ENCODE results near the gene CYP2U1. TPM values are rescaled to one million over a fixed set of nuclear protein-coding genes. Genes with fewer than 3 reads are reported as not detected.
"Not testable (repeated sequence)": the region's sequence is repeated elsewhere in the genome, so short reads cannot be mapped to it uniquely, and the experiment has no call there.

Gene CYP2U1
- total and polyA plus RNA-seq, 2 of the 4 experiments (the other 2 are of a cell fraction) = 6.1 to 11.1 TPM

- DNase-seq; dilution Hi-C loops (cut with HindIII; ENCODE audit: low sequenced_read_pairs, unreplicated experiment); H3K56ac ChIP-seq (ENCODE audit: extremely low read depth, insufficient read depth, low read length); H3K4me2 ChIP-seq (ENCODE audit: low read depth, low read length); H3K4me3 ChIP-seq (ENCODE audit: insufficient read depth, low read depth, low read length); CTCF ChIA-PET; H2BK5ac ChIP-seq (ENCODE audit: low read depth, low read length, poor library complexity, severe bottlenecking); H3K9me1 ChIP-seq (ENCODE audit: insufficient read depth, low read length); H4K20me1 ChIP-seq (ENCODE audit: insufficient read depth, low read length); H2AK5ac ChIP-seq (ENCODE audit: low read depth, low read length); H4K8ac ChIP-seq (ENCODE audit: low read depth in 2 of 2, low read length in 2 of 2); H3K14ac ChIP-seq (replicated peaks; ENCODE audit: low read depth, low read length); ATAC-seq (ENCODE audit: low read depth); H3K27me3 ChIP-seq (ENCODE audit: control insufficient read depth, insufficient read depth, low read length); H4K5ac ChIP-seq (ENCODE audit: low read depth, low read length); H4K91ac ChIP-seq (ENCODE audit: insufficient read depth, low read depth, low read length); intact Hi-C loops (cut with micrococcal nuclease); H2BK15ac ChIP-seq (ENCODE audit: low read depth, low read length); BruUV-seq (replicated peaks); H3K79me1 ChIP-seq (ENCODE audit: low read depth in 1 of 2, low read length in 2 of 2); H2AK9ac ChIP-seq (replicated peaks; ENCODE audit: low read depth, low read length, poor library complexity); H2AFZ ChIP-seq (replicated peaks; ENCODE audit: low read length, poor library complexity); H3K9ac ChIP-seq (ENCODE audit: low read depth, low read length); H3K27ac ChIP-seq (ENCODE audit: insufficient read depth, low read length); H3K36me3 ChIP-seq (ENCODE audit: control insufficient read depth, insufficient read depth, low read length); H2BK120ac ChIP-seq (ENCODE audit: low read depth, low read length); H3K23ac ChIP-seq (ENCODE audit: low read depth, low read length); H3K18ac ChIP-seq (ENCODE audit: low read depth, low read length); in situ Hi-C loops (cut with MboI; ENCODE audit: low sequenced_read_pairs); H3K4me1 ChIP-seq (ENCODE audit: control insufficient read depth, insufficient read depth, low read length); H3K4ac ChIP-seq (ENCODE audit: low read depth, low read length); H2BK20ac ChIP-seq (ENCODE audit: low read depth, low read length); POLR2A ChIA-PET (ENCODE audit: unreplicated experiment); H3K9me3 ChIP-seq (ENCODE audit: control insufficient read depth, insufficient read depth, low read length): not testable (repeated sequence)
These were observed 36.2 kb downstream of the CYP2U1 start for GRCh38 chr4:107967519-107967918.

DNA sequence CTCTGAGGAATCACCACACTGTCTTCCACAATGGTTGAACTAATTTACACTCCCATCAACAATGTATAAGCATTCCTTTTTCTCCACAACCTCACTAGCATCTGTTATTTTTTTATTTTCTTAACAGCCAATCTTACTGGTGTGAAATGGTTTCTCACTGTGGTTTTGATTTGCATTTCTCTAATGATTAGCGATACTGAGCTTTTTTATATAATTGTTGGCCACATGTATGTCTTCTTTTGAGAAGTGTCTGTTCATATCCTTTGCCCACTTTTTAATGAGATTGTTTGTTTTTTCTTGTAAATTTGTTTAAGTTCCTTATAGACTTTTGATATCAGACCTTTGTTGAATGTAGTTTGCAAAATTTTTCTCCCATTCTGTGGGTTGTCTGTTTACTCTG, 36.6 kb downstream of the CYP2U1 start:
- intact Hi-C loops (cut with micrococcal nuclease); H2BK5ac ChIP-seq (ENCODE audit: low read depth, low read length, poor library complexity, severe bottlenecking); H3K23ac ChIP-seq (ENCODE audit: low read depth, low read length); H3K4me2 ChIP-seq (ENCODE audit: low read depth, low read length); H3K18ac ChIP-seq (ENCODE audit: low read depth, low read length); H4K20me1 ChIP-seq (ENCODE audit: insufficient read depth, low read length); CTCF ChIA-PET; POLR2A ChIA-PET (ENCODE audit: unreplicated experiment); H2BK20ac ChIP-seq (ENCODE audit: low read depth, low read length); H3K14ac ChIP-seq (replicated peaks; ENCODE audit: low read depth, low read length); H3K4ac ChIP-seq (ENCODE audit: low read depth, low read length); H4K8ac ChIP-seq (ENCODE audit: low read depth in 2 of 2, low read length in 2 of 2); H2BK15ac ChIP-seq (ENCODE audit: low read depth, low read length); H3K27me3 ChIP-seq (ENCODE audit: control insufficient read depth, insufficient read depth, low read length); BruUV-seq (replicated peaks); H2BK120ac ChIP-seq (ENCODE audit: low read depth, low read length); H3K9me3 ChIP-seq (ENCODE audit: control insufficient read depth, insufficient read depth, low read length); H2AK5ac ChIP-seq (ENCODE audit: low read depth, low read length); DNase-seq; H2AK9ac ChIP-seq (replicated peaks; ENCODE audit: low read depth, low read length, poor library complexity); H3K36me3 ChIP-seq (ENCODE audit: control insufficient read depth, insufficient read depth, low read length); H3K4me3 ChIP-seq (ENCODE audit: insufficient read depth, low read depth, low read length); H3K27ac ChIP-seq (ENCODE audit: insufficient read depth, low read length); dilution Hi-C loops (cut with HindIII; ENCODE audit: low sequenced_read_pairs, unreplicated experiment); in situ Hi-C loops (cut with MboI; ENCODE audit: low sequenced_read_pairs); H2AFZ ChIP-seq (replicated peaks; ENCODE audit: low read length, poor library complexity); H3K79me1 ChIP-seq (ENCODE audit: low read depth in 1 of 2, low read length in 2 of 2); H4K5ac ChIP-seq (ENCODE audit: low read depth, low read length); H3K9ac ChIP-seq (ENCODE audit: low read depth, low read length); H3K9me1 ChIP-seq (ENCODE audit: insufficient read depth, low read length); H3K56ac ChIP-seq (ENCODE audit: extremely low read depth, insufficient read depth, low read length); ATAC-seq (ENCODE audit: low read depth); H4K91ac ChIP-seq (ENCODE audit: insufficient read depth, low read depth, low read length); H3K4me1 ChIP-seq (ENCODE audit: control insufficient read depth, insufficient read depth, low read length): not testable (repeated sequence)
- WGBS, 2 experiments (ENCODE audit: extremely low coverage in 2 of 2, insufficient read length in 1 of 2) = no CpG with 5 or more reads among the region's 1 CpG
